ENCODE measurements around the gene PTPRM. TPM values are rescaled to one million over a fixed set of nuclear protein-coding genes. Genes with fewer than 3 reads are reported as not detected.

PTPRM gene
- total and polyA plus RNA-seq, 2 of the 4 experiments (the other 2 are of a cell fraction), result 28.3 to 51.2 TPM

DNA sequence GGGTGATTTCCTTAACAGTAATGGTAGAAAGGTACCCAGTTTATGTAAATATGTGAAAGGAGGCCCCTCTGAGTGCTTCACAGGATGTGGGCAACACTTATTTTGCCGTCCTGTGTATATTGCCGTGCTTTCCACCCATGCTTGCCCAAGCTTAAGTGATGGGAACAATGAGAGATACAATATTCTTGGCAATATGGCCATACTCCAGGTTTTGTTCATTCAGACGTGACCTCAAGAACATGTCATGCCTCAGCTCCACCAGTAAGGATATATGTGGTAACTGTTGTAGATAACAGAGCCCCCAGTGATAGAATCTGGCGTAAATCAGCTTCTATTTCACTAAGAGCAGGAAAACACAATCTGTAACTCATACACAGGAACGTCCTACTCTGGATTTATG lies 318.7 kb downstream of the PTPRM start:
- no peak overlapping the region for H2BK5ac ChIP-seq (ENCODE audit: low read depth, low read length, poor library complexity, severe bottlenecking)
- no peak overlapping the region for H3K9ac ChIP-seq (ENCODE audit: low read depth, low read length)
- no peak overlapping the region for H4K8ac ChIP-seq (ENCODE audit: low read depth in 2 of 2, low read length in 2 of 2)
- intact Hi-C loops (cut with micrococcal nuclease) (no loop called here), dilution Hi-C loops (cut with HindIII; ENCODE audit: low sequenced_read_pairs, unreplicated experiment) (no loop called here), in situ Hi-C loops (cut with MboI; ENCODE audit: low sequenced_read_pairs) (no loop called here)
- H4K91ac ChIP-seq (ENCODE audit: insufficient read depth, low read depth, low read length), result no peak overlapping the region
- TF ChIP-seq NFE2L2 (IDR thresholded peaks at IDR 0.05; ENCODE audit: low read depth, low read length) (no peak), RAD21 (IDR thresholded peaks at IDR 0.05; ENCODE audit: low read length) (no peak), MXI1 (IDR thresholded peaks at IDR 0.05; ENCODE audit: borderline replicate concordance, low read depth, low read length) (no peak), RFX5 (IDR thresholded peaks at IDR 0.05; ENCODE audit: low read depth, low read length) (no peak), FOS (IDR thresholded peaks at IDR 0.05; ENCODE audit: low read depth, low read length) (no peak), CEBPB (IDR thresholded peaks at IDR 0.05; ENCODE audit: low read depth, low read length) (no peak), POLR2A (IDR thresholded peaks at IDR 0.05; ENCODE audit: low read depth, low read length) (no peak), CHD1 (IDR thresholded peaks at IDR 0.05; ENCODE audit: low read depth, low read length) (no peak), RCOR1 (IDR thresholded peaks at IDR 0.05; ENCODE audit: insufficient replicate concordance, low read length) (no peak), MAFK (IDR thresholded peaks at IDR 0.05; ENCODE audit: low read depth, low read length) (no peak), SMC3 (IDR thresholded peaks at IDR 0.05; ENCODE audit: low read depth, low read length) (no peak), MAZ (IDR thresholded peaks at IDR 0.05; ENCODE audit: borderline replicate concordance, low read depth, low read length) (no peak), BHLHE40 (IDR thresholded peaks at IDR 0.05; ENCODE audit: low read depth, low read length) (no peak)
- TF ChIP-seq, protein P1, sequence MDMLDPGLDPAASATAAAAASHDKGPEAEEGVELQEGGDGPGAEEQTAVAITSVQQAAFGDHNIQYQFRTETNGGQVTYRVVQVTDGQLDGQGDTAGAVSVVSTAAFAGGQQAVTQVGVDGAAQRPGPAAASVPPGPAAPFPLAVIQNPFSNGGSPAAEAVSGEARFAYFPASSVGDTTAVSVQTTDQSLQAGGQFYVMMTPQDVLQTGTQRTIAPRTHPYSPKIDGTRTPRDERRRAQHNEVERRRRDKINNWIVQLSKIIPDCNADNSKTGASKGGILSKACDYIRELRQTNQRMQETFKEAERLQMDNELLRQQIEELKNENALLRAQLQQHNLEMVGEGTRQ (IDR thresholded peaks at IDR 0.05; ENCODE audit: low read depth, low read length), result no peak
- TF ChIP-seq, protein P2, sequence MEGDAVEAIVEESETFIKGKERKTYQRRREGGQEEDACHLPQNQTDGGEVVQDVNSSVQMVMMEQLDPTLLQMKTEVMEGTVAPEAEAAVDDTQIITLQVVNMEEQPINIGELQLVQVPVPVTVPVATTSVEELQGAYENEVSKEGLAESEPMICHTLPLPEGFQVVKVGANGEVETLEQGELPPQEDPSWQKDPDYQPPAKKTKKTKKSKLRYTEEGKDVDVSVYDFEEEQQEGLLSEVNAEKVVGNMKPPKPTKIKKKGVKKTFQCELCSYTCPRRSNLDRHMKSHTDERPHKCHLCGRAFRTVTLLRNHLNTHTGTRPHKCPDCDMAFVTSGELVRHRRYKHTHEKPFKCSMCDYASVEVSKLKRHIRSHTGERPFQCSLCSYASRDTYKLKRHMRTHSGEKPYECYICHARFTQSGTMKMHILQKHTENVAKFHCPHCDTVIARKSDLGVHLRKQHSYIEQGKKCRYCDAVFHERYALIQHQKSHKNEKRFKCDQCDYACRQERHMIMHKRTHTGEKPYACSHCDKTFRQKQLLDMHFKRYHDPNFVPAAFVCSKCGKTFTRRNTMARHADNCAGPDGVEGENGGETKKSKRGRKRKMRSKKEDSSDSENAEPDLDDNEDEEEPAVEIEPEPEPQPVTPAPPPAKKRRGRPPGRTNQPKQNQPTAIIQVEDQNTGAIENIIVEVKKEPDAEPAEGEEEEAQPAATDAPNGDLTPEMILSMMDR (conservative IDR thresholded peaks at IDR 0.05; ENCODE audit: low read depth, low read length), result no peak
- TF ChIP-seq, protein P3, sequence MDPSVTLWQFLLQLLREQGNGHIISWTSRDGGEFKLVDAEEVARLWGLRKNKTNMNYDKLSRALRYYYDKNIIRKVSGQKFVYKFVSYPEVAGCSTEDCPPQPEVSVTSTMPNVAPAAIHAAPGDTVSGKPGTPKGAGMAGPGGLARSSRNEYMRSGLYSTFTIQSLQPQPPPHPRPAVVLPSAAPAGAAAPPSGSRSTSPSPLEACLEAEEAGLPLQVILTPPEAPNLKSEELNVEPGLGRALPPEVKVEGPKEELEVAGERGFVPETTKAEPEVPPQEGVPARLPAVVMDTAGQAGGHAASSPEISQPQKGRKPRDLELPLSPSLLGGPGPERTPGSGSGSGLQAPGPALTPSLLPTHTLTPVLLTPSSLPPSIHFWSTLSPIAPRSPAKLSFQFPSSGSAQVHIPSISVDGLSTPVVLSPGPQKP (IDR thresholded peaks at IDR 0.05; ENCODE audit: borderline replicate concordance, low read depth, low read length), result no peak
- no peaks in the 10 kb centered on the region for H3K9me3 ChIP-seq (ENCODE audit: control insufficient read depth, insufficient read depth, low read length)
- H4K5ac ChIP-seq (ENCODE audit: low read depth, low read length), result no peak overlapping the region
- no peaks in the 10 kb centered on the region; the same call in 1 of the 2 replicates for H3K9me1 ChIP-seq (ENCODE audit: insufficient read depth, low read length)
- no peak overlapping the region for H2AFZ ChIP-seq (replicated peaks; ENCODE audit: low read length, poor library complexity)
- H2BK20ac ChIP-seq (ENCODE audit: low read depth, low read length), result no peak overlapping the region
- H2AK9ac ChIP-seq (replicated peaks; ENCODE audit: low read depth, low read length, poor library complexity), result no peak overlapping the region
- no peak overlapping the region for H3K4me2 ChIP-seq (ENCODE audit: low read depth, low read length)
- ChIA-PET CTCF (interaction anchor here (0.6 to 1.2 kb wide), 2 partner anchors 96 to 111 kb away, joined by 3 to 4 read pairs; no protein-coding TSS in a partner anchor), POLR2A (ENCODE audit: unreplicated experiment) (no interaction called here)
- WGBS, 2 experiments (ENCODE audit: extremely low coverage in 2 of 2, insufficient read length in 1 of 2), result 100% methylated on average over 1 of the region's 5 CpGs; no CpG with 5 or more reads in 1 of the 2 experiments
- 0 out of 2 replicates have a peak overlapping the region, but pooled peaks have one; percentile 6 for H3K14ac ChIP-seq (replicated peaks; ENCODE audit: low read depth, low read length)
- no peak overlapping the region for H3K56ac ChIP-seq (ENCODE audit: extremely low read depth, insufficient read depth, low read length)
- H3K4ac ChIP-seq (ENCODE audit: low read depth, low read length), result no peak overlapping the region
- no TSS peak for BruUV-seq (replicated peaks)
- no peak overlapping the region for H2BK120ac ChIP-seq (ENCODE audit: low read depth, low read length)
- no peak overlapping the region for H3K27ac ChIP-seq (ENCODE audit: insufficient read depth, low read length)
- no peak overlapping the region for H2BK15ac ChIP-seq (ENCODE audit: low read depth, low read length)
- no peaks in the 10 kb centered on the region for H4K20me1 ChIP-seq (ENCODE audit: insufficient read depth, low read length)
- no peak overlapping the region for H3K4me3 ChIP-seq (ENCODE audit: insufficient read depth, low read depth, low read length)
- no peaks in the 10 kb centered on the region for H3K27me3 ChIP-seq (ENCODE audit: control insufficient read depth, insufficient read depth, low read length)
- H3K79me1 ChIP-seq (ENCODE audit: low read depth in 1 of 2, low read length in 2 of 2), result peaks cover 0 to 3% of the 10 kb centered on the region in 2 experiments; a peak in 1 of 4 replicates
- DNase-seq (no peak), ATAC-seq (ENCODE audit: low read depth) (no peak)
- H3K4me1 ChIP-seq (ENCODE audit: control insufficient read depth, insufficient read depth, low read length), result peaks cover 3% of the 10 kb centered on the region; the same call in 1 of the 2 replicates
- H3K18ac ChIP-seq (ENCODE audit: low read depth, low read length), result no peak overlapping the region
- no peak overlapping the region for H2AK5ac ChIP-seq (ENCODE audit: low read depth, low read length)
- H3K23ac ChIP-seq (ENCODE audit: low read depth, low read length), result no peak overlapping the region
- 0 out of 2 replicates have a peak, but pooled peaks cover 1% of the 10 kb centered on the region for H3K36me3 ChIP-seq (ENCODE audit: control insufficient read depth, insufficient read depth, low read length)
